Astrocyte (in vitro differentiated cells and primary cell): ENCODE data around the gene CHCHD6.

Source experiments
- EZH2 ChIP-seq: IDR thresholded peaks from 2 replicates; pipeline ENCODE4 v1.6.1; 2012; ENCODE audit warnings: mild to moderate bottlenecking, low read length, inconsistent platforms; ENCODE audit not compliant: insufficient read depth
- TF ChIP-seq, protein P1 (sequence below): IDR thresholded peaks from 2 replicates; pipeline ENCODE4 v1.5.1; 2011; ENCODE audit warnings: low read depth, mild to moderate bottlenecking, inconsistent platforms, low read length, moderate library complexity; ENCODE audit not compliant: insufficient read depth

DNA sequence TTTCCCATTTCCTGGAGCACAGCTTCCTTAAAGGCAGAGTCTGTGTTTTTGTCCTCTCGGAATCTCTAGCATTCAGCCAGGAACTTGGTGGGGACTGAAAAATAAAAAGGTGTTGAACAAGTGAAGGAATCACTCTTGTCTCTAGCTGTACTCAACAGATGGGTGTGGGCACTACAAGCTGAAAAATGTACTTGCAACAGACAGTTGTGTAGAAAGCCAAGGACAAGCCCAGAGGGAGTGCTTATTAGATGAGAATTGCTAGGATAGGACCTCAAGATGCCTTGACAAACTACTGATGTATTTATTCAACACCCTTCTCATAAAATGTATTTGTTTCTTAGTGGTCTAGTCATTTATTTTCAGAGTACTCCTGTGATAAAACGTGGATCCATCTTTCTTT is 95.1 kb downstream of the CHCHD6 start:
- TF ChIP-seq, protein P1, sequence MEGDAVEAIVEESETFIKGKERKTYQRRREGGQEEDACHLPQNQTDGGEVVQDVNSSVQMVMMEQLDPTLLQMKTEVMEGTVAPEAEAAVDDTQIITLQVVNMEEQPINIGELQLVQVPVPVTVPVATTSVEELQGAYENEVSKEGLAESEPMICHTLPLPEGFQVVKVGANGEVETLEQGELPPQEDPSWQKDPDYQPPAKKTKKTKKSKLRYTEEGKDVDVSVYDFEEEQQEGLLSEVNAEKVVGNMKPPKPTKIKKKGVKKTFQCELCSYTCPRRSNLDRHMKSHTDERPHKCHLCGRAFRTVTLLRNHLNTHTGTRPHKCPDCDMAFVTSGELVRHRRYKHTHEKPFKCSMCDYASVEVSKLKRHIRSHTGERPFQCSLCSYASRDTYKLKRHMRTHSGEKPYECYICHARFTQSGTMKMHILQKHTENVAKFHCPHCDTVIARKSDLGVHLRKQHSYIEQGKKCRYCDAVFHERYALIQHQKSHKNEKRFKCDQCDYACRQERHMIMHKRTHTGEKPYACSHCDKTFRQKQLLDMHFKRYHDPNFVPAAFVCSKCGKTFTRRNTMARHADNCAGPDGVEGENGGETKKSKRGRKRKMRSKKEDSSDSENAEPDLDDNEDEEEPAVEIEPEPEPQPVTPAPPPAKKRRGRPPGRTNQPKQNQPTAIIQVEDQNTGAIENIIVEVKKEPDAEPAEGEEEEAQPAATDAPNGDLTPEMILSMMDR: no peak
- no peak for TF ChIP-seq EZH2
